Endothelial cell of umbilical vein (primary cell): ENCODE data around the gene CDH7. TPM values are rescaled to one million over a fixed set of nuclear protein-coding genes. Genes with fewer than 3 reads are reported as not detected.

Experiments used
- BruUV-seq: library from RNA; stranded (reverse); fragments of 400-500 nt; replicated peaks from 2 replicates; lab custom pipeline; 2021; lab: Mats Ljungman, UMichigan
- CTCF ChIA-PET: fragments of 300-600, 350-600 bp; sonication (Branson Sonifier 250); formaldehyde crosslinking; loops from one replicate; lab custom pipeline; 2021; ENCODE audit warnings: antibody characterized with exemption, inconsistent platforms; lab: Charles Lee
- POLR2A ChIA-PET: fragments of 300-600, 350-600 bp; sonication (Branson Sonifier 250); formaldehyde crosslinking; loops from one replicate; lab custom pipeline; 2021; ENCODE audit warnings: antibody characterized with exemption, inconsistent platforms; lab: Charles Lee
- DNase-seq: peaks from one replicate; pipeline ENCODE4 v3.0.0-alpha.2; 2011; ENCODE audit warnings: low read depth, low spot score
- FAIRE-seq: peaks from 2 replicates; lab custom pipeline; 2011; peaks lifted over from hg19 to GRCh38; lab: Jason Lieb, UNC
- H2AFZ ChIP-seq: 2 replicates; pipeline ENCODE4 v1.6.0; 2012; ENCODE audit warnings: low read depth, low read length, control low read depth, inconsistent platforms
- H3K27ac ChIP-seq: 2 replicates; pipeline ENCODE4 v1.5.1; 2011; ENCODE audit warnings: low read depth, mild to moderate bottlenecking, control low read depth, low read length, moderate library complexity; ENCODE audit not compliant: insufficient read depth
- H3K27me3 ChIP-seq, 2 experiments: 2 replicates each; pipeline versions ENCODE4 v1.6.0 to v1.6.1; 2011; ENCODE audit warnings: low read length in 2 of 2, mixed read lengths in 1 of 2; ENCODE audit not compliant: control insufficient read depth in 2 of 2, insufficient read depth in 2 of 2
- H3K36me3 ChIP-seq, 2 experiments: 2 replicates in 1 of 2; 3 replicates in 1 of 2; pipeline ENCODE4 v1.5.1; 2011; ENCODE audit warnings: low read length in 2 of 2, mild to moderate bottlenecking in 1 of 2, moderate library complexity in 1 of 2; ENCODE audit not compliant: control insufficient read depth in 2 of 2, insufficient read depth in 2 of 2; ENCODE audit errors: extremely low read depth in 1 of 2
- H3K4me1 ChIP-seq: 3 replicates; pipeline ENCODE4 v1.5.1; 2011; ENCODE audit warnings: mild to moderate bottlenecking, low read length; ENCODE audit not compliant: control insufficient read depth, insufficient read depth; ENCODE audit errors: extremely low read depth
- H3K4me2 ChIP-seq: 2 replicates; pipeline ENCODE4 v1.6.1; 2011; ENCODE audit warnings: low read length, control low read depth, mixed read lengths; ENCODE audit not compliant: insufficient read depth
- H3K4me3 ChIP-seq, 3 experiments: fragments of 200-600 bp in 1 of 3; sonication (generic), shearing (Covaris generic) in 1 of 3; replicated peaks in 1 of 3; 2 replicates each; pipeline ENCODE4 v1.5.1; 2011 to 2016; ENCODE audit warnings: control low read depth in 3 of 3, low read length in 3 of 3, mild to moderate bottlenecking in 2 of 3, inconsistent platforms in 1 of 3, low read depth in 1 of 3, moderate library complexity in 1 of 3; ENCODE audit not compliant: insufficient read depth in 1 of 3
- H3K79me2 ChIP-seq: 2 replicates; pipeline ENCODE4 v1.6.0; 2012; ENCODE audit warnings: low read length, inconsistent platforms; ENCODE audit not compliant: control insufficient read depth, insufficient read depth
- H3K9ac ChIP-seq: replicated peaks from 2 replicates; pipeline ENCODE3; 2011; ENCODE audit warnings: low read length, control low read depth; ENCODE audit not compliant: insufficient read depth; ENCODE audit errors: extremely low read depth
- H3K9me1 ChIP-seq: replicated peaks from 3 replicates; pipeline ENCODE4 v1.6.0; 2011; ENCODE audit warnings: mild to moderate bottlenecking, low read length; ENCODE audit not compliant: control insufficient read depth, insufficient read depth; ENCODE audit errors: extremely low read depth
- H3K9me3 ChIP-seq: replicated peaks from 2 replicates; pipeline ENCODE4 v1.5.1; 2012; ENCODE audit warnings: low read length, inconsistent platforms; ENCODE audit not compliant: control insufficient read depth, insufficient read depth
- H4K20me1 ChIP-seq: replicated peaks from 2 replicates; pipeline ENCODE3; 2011; ENCODE audit warnings: mild to moderate bottlenecking, low read length; ENCODE audit not compliant: control insufficient read depth, insufficient read depth; ENCODE audit errors: extremely low read depth
- EZH2 ChIP-seq: IDR thresholded peaks from 2 replicates; pipeline ENCODE4 v1.6.1; 2012; ENCODE audit warnings: borderline replicate concordance, low read depth, mild to moderate bottlenecking, moderate library complexity, low read length, inconsistent platforms; ENCODE audit not compliant: severe bottlenecking
- FOS ChIP-seq: IDR thresholded peaks from 2 replicates; pipeline ENCODE4 v1.6.1; 2011; ENCODE audit warnings: mild to moderate bottlenecking, low read length, moderate library complexity, borderline replicate concordance; ENCODE audit not compliant: insufficient read depth
- GATA2 ChIP-seq: IDR thresholded peaks from 2 replicates; pipeline ENCODE4 v1.7.0; 2011; ENCODE audit warnings: low read depth, mild to moderate bottlenecking, moderate library complexity, mixed read lengths, low read length; ENCODE audit not compliant: insufficient read length, insufficient read depth
- JUN ChIP-seq: IDR thresholded peaks from 2 replicates; pipeline ENCODE4 v1.6.1; 2011; ENCODE audit warnings: borderline replicate concordance, low read depth; ENCODE audit not compliant: insufficient read length, insufficient read depth
- MYC ChIP-seq: IDR thresholded peaks from one replicate; pipeline ENCODE4 v1.6.1; 2011; ENCODE audit warnings: mild to moderate bottlenecking, low read depth, low read length
- POLR2A ChIP-seq: IDR thresholded peaks from 2 replicates; pipeline ENCODE4 v1.6.1; 2012; ENCODE audit warnings: low read depth, mild to moderate bottlenecking, control low read depth, low read length
- POLR2AphosphoS5 ChIP-seq: IDR thresholded peaks from 2 replicates; pipeline ENCODE4 v1.6.1; 2012; ENCODE audit warnings: low read depth, mild to moderate bottlenecking, control low read depth, low read length, moderate library complexity; ENCODE audit not compliant: insufficient read depth
- dilution Hi-C: fragments of 300-500 bp; cut with MboI; formaldehyde crosslinking; loops from one replicate; pipeline ENCODE4 v1.15.0; 2019; ENCODE audit warnings: low sequenced_read_pairs; ENCODE audit not compliant: extremely low pct_ligation_motif_present
- intact Hi-C: fragments of 100-400 bp; cut with micrococcal nuclease; formaldehyde crosslinking; loops from one replicate; pipeline ENCODE4 v1.10.0; 2022
- polyA plus RNA-seq, 4 experiments: library from polyadenylated mRNA; depleted of rRNA in 3 of 4; stranded (reverse) in 3 of 4; unstranded in 1 of 4; fragments of >200 nt; gene quantifications; 2 replicates each; pipeline versions ENCODE4 v1.2.1 to v1.2.3, GENCODE V29; 2011 to 2012; ENCODE audit warnings: missing spikeins in 1 of 4
- total RNA-seq: library from RNA; stranded (reverse); gene quantifications from 2 replicates; pipeline ENCODE4 v1.2.3, GENCODE V29; 2021
- TF ChIP-seq, protein P1 (sequence below), 2 donors: IDR thresholded peaks; 1 replicate in 1 of 2; 2 replicates in 1 of 2; pipeline ENCODE4 v1.5.1; 2011; ENCODE audit warnings: low read length in 2 of 2, mild to moderate bottlenecking in 2 of 2, moderate library complexity in 2 of 2, control low read depth in 1 of 2, inconsistent platforms in 1 of 2, low read depth in 1 of 2; ENCODE audit not compliant: insufficient read depth in 1 of 2; ENCODE audit errors: extremely low read depth in 1 of 2
- TF ChIP-seq, protein P2 (sequence below): IDR thresholded peaks from 2 replicates; pipeline ENCODE4 v1.6.1; 2011; ENCODE audit not compliant: insufficient read depth, insufficient read length

CDH7 gene
- total and polyA plus RNA-seq, 2 donors (not counting 3 experiments of a cell fraction or from before 2014, with no cell fraction given) = not detected

DNA sequence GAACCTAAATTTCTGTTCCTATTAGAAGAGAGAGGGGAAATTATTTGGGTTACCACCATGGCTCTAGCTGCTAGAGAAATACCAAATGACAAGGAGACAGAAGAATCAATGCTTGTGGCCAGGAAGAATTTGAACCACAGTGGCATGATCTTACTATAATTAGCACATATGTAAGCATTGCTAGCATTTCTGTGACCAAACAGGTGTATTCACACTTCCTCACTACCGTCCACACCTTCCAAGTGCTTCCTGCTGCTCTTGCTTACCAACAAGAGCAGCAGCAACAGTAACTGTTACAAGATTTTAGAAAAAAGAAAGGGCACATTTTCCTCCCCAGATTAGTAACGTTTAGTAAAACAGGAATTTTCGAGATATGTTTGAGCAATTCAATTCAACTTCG, 60.5 kb downstream of the CDH7 start:
- dilution Hi-C loops (no loop called here), intact Hi-C loops (no loop called here)

More for the DNA sequence above, 60.5 kb downstream of the CDH7 start:
- H3K4me2 ChIP-seq = no peak overlapping the region
- no peaks in the 10 kb centered on the region for H3K36me3 ChIP-seq
- DNase-seq (no peak), FAIRE-seq (no peak)
- no peak for TF ChIP-seq POLR2AphosphoS5
- TF ChIP-seq MYC = no peak
- no peak for TF ChIP-seq POLR2A
- no peak for TF ChIP-seq GATA2
- TF ChIP-seq EZH2 = no peak
- TF ChIP-seq JUN = no peak
- TF ChIP-seq FOS = no peak
- TF ChIP-seq, protein P1, sequence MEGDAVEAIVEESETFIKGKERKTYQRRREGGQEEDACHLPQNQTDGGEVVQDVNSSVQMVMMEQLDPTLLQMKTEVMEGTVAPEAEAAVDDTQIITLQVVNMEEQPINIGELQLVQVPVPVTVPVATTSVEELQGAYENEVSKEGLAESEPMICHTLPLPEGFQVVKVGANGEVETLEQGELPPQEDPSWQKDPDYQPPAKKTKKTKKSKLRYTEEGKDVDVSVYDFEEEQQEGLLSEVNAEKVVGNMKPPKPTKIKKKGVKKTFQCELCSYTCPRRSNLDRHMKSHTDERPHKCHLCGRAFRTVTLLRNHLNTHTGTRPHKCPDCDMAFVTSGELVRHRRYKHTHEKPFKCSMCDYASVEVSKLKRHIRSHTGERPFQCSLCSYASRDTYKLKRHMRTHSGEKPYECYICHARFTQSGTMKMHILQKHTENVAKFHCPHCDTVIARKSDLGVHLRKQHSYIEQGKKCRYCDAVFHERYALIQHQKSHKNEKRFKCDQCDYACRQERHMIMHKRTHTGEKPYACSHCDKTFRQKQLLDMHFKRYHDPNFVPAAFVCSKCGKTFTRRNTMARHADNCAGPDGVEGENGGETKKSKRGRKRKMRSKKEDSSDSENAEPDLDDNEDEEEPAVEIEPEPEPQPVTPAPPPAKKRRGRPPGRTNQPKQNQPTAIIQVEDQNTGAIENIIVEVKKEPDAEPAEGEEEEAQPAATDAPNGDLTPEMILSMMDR (IDR thresholded peaks at IDR 0.05; ENCODE audit: extremely low read depth in 1 of 2, insufficient read depth in 1 of 2, low read depth in 1 of 2, low read length in 2 of 2) = no peak
- TF ChIP-seq, protein P2, sequence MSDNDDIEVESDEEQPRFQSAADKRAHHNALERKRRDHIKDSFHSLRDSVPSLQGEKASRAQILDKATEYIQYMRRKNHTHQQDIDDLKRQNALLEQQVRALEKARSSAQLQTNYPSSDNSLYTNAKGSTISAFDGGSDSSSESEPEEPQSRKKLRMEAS = no peak
- no peaks in the 10 kb centered on the region for H3K9me3 ChIP-seq
- ChIA-PET CTCF (no interaction called here), POLR2A (no interaction called here)
- BruUV-seq = no TSS peak
- H3K4me3 ChIP-seq = no peak overlapping the region
- no peaks in the 10 kb centered on the region for H3K9me1 ChIP-seq
- no peak overlapping the region for H2AFZ ChIP-seq
- H3K79me2 ChIP-seq = no peaks in the 10 kb centered on the region
- no peak overlapping the region for H3K27ac ChIP-seq
- no peaks in the 10 kb centered on the region for H3K4me1 ChIP-seq
- H4K20me1 ChIP-seq = no peaks in the 10 kb centered on the region
- H3K9ac ChIP-seq = no peak overlapping the region
- H3K27me3 ChIP-seq = no peaks in the 10 kb centered on the region
